Heart right ventricle (tissue), 16 donors: ENCODE results near the gene PEPD. TPM values are rescaled to one million over a fixed set of nuclear protein-coding genes. Genes with fewer than 3 reads are reported as not detected.

Experiments used
- ATAC-seq, 8 donors: fragments of 200-7000 bp; cut with Tn5 transposase; one replicate each; pipeline ENCODE4 v1.9.1; 2020; ENCODE audit warnings: mild to moderate bottlenecking in 8 of 8, moderate library complexity in 8 of 8, moderate number of reproducible peaks in 1 of 8
- DNase-seq, 2 donors: peaks; one replicate each; pipeline ENCODE4 v3.0.0-alpha.2; 2020
- H3K27ac ChIP-seq, 10 donors: fragments of 200-600 bp; sonication (generic) in 2 of 10; one replicate each; pipeline versions ENCODE4 v1.5.0 to v1.8.0; 2020 to 2022; ENCODE audit warnings: mild to moderate bottlenecking in 3 of 10
- H3K27me3 ChIP-seq, 7 donors: fragments of 200-600 bp; one replicate each; pipeline ENCODE4 v1.8.0; 2021 to 2022; ENCODE audit warnings: mild to moderate bottlenecking in 2 of 7
- H3K36me3 ChIP-seq, 9 donors: fragments of 200-600 bp; sonication (generic) in 1 of 9; one replicate each; pipeline versions ENCODE4 v1.5.0 to v1.8.0; 2020 to 2022; ENCODE audit warnings: mild to moderate bottlenecking in 2 of 9
- H3K4me1 ChIP-seq, 9 donors: fragments of 200-600 bp; sonication (generic) in 1 of 9; one replicate each; pipeline versions ENCODE4 v1.5.0 to v1.8.0; 2020 to 2022; ENCODE audit warnings: mild to moderate bottlenecking in 4 of 9
- H3K4me3 ChIP-seq, 10 donors: fragments of 200-600 bp; sonication (generic) in 2 of 10; one replicate each; pipeline versions ENCODE4 v1.5.0 to v1.8.0; 2020 to 2022; ENCODE audit warnings: mild to moderate bottlenecking in 7 of 10, moderate library complexity in 2 of 10
- H3K9me3 ChIP-seq, 11 donors: fragments of 200-600 bp in 10 of 11; sonication (generic) in 2 of 11; one replicate each; pipeline versions ENCODE4 v1.5.0 to v1.8.0; 2013 to 2022; ENCODE audit warnings: mild to moderate bottlenecking in 2 of 11, control low read depth in 1 of 11, moderate library complexity in 1 of 11
- CTCF ChIP-seq, 9 donors: fragments of 200-600 bp; sonication (generic) in 2 of 9; IDR thresholded peaks; one replicate each; pipeline versions ENCODE4 v1.5.0 to v1.8.0; 2021 to 2022; ENCODE audit warnings: antibody characterized with exemption in 9 of 9, mild to moderate bottlenecking in 5 of 9, moderate library complexity in 1 of 9
- WGBS, 2 donors: extraction: QIAGEN DNeasy Blood & Tissue Kit; methylation state at CpG; one replicate each; pipeline ENCODE4 v1.1.7; 2013; ENCODE audit warnings: inconsistent platforms in 1 of 2; 5-methylcytosine and 5-hydroxymethylcytosine counted together
- intact Hi-C, 10 donors: fragments of 100-400 bp; cut with DNase I; formaldehyde crosslinking; loops; one replicate each; pipeline versions ENCODE4 v1.11.1 to v1.14.2; 2022
- polyA plus RNA-seq, 2 donors: library from polyadenylated mRNA; stranded (reverse); fragments of 200-250 nt; gene quantifications; one replicate each; pipeline ENCODE4 v1.2.3, GENCODE V29; 2013
- total RNA-seq, 10 donors: library from RNA; stranded (reverse); fragmentation: NEBNext Ultra II Directional in 3 of 10; extraction: Animal tissue kit (Norgen Biotek cat#: 25700) in 3 of 10; gene quantifications; one replicate each; pipeline versions ENCODE4 v1.2.1 to v1.2.4, GENCODE V29; 2021 to 2023
- donor health status: Arrhythmogenic right ventricular cardiomyopathy.
- donor health status: ischemic (EF 13 %, LVEDD 7.1; RV severe dilation, severe dysfunction).
- donor health status: healthy with polysubstance abuse.
- donor health status: DM: no; HTN: yes; CAD: no.
- donor health status: DM: no; HTN: no; CAD: no.
- donor health status: ischemic (EF 25% LVEDD 6.9; RV normal size, moderate dysfunction).
- donor health status: ischemic (EF 25% LVEDD 5.7; RV mildly dilated, moderate dysfunction).
- donor health status: healthy.
- donor health status: DM: yes; HTN: yes; CAD: no.
- donor health status: Ischemic cardiomyopathy.
- donor health status: ischemic (EF 35%, LVEDD 5.7; RV mildly dilated, moderate dysfunction).
- donor health status: nonischemic (EF 11% LVEDD 7.7; RV severe dilation, severe dysfunction).
- donor health status: DM: yes; HTN: yes; CAD: no.
- donor health status: PGD.
- donor health status: ischemic (EF 29% LVEDD 5.4; RV normal size, mild dysfunction).
- donor health status: nonischemic (EF 23%, LVEDD 6.1; RV moderate dilation, normal function).

The PEPD gene
- total and polyA plus RNA-seq, 12 donors: 20.4 to 47.7 (median 26.8) TPM

- intact Hi-C loops: loop anchor here in 1 of 10 donors (10.0 kb wide), 1 partner anchor 908 kb away; no protein-coding TSS in a partner anchor
- WGBS, 2 donors: 94 to 95% methylated on average over 23 of the region's 23 CpGs
- H3K27ac ChIP-seq: no peak overlapping the region
- no peak for ATAC-seq
- no peak for TF ChIP-seq CTCF (IDR thresholded peaks at IDR 0.05)
- no peaks in the 10 kb centered on the region for H3K27me3 ChIP-seq
- DNase-seq: no peak
- H3K9me3 ChIP-seq: no peaks in the 10 kb centered on the region
- peaks cover 0 to 28% (median 16%) of the 10 kb centered on the region in 9 donors for H3K4me1 ChIP-seq
- H3K4me3 ChIP-seq: no peak overlapping the region
- peaks cover 0 to 40% (median 6%) of the 10 kb centered on the region in 9 donors for H3K36me3 ChIP-seq
Measured at GRCh38 chr19:33512580-33513137, 8.9 kb downstream of the PEPD start.

GRCh38 chr19:33512021-33512420 is 9.6 kb downstream of the PEPD start:
- Histone ChIP-seq H3K4me3 (no peak overlapping the region), H3K27ac (no peak overlapping the region), H3K9me3 (no peaks in the 10 kb centered on the region), H3K36me3 (peaks cover 0 to 40% (median 6%) of the 10 kb centered on the region in 9 donors), H3K27me3 (no peaks in the 10 kb centered on the region), H3K4me1 (peaks cover 0 to 34% (median 22%) of the 10 kb centered on the region in 9 donors)
- DNase-seq: no peak
- TF ChIP-seq CTCF (IDR thresholded peaks at IDR 0.05): no peak
- 95 to 98% methylated on average over 3 of the region's 3 CpGs for WGBS, 2 donors
- intact Hi-C loops: loop anchor here in 1 of 10 donors (10.0 kb wide), 1 partner anchor 907 kb away; no protein-coding TSS in a partner anchor
- ATAC-seq: no peak

- TF ChIP-seq CTCF (IDR thresholded peaks at IDR 0.05): no peak
- Histone ChIP-seq H3K27me3 (no peaks in the 10 kb centered on the region), H3K9me3 (no peaks in the 10 kb centered on the region), H3K4me3 (no peak overlapping the region), H3K27ac (no peak overlapping the region), H3K4me1 (peaks cover 0 to 34% (median 23%) of the 10 kb centered on the region in 9 donors), H3K36me3 (peaks cover 0 to 40% (median 6%) of the 10 kb centered on the region in 9 donors)
- 90 to 92% methylated on average over 13 of the region's 13 CpGs for WGBS, 2 donors
- intact Hi-C loops: loop anchor here in 1 of 10 donors (10.0 kb wide), 1 partner anchor 907 kb away; no protein-coding TSS in a partner anchor
- ATAC-seq: no peak
- DNase-seq: no peak
Measured at GRCh38 chr19:33511346-33511745, 10.2 kb downstream of the PEPD start.

- intact Hi-C loops: loop anchor here in 1 of 10 donors (10.0 kb wide), 1 partner anchor 906 kb away; no protein-coding TSS in a partner anchor
- Histone ChIP-seq H3K4me1 (peaks cover 0 to 34% (median 23%) of the 10 kb centered on the region in 9 donors), H3K4me3 (no peak overlapping the region), H3K36me3 (peaks cover 0 to 40% (median 6%) of the 10 kb centered on the region in 9 donors), H3K9me3 (no peaks in the 10 kb centered on the region), H3K27me3 (no peaks in the 10 kb centered on the region), H3K27ac (no peak overlapping the region)
- 91 to 95% methylated on average over 11 of the region's 11 CpGs for WGBS, 2 donors
- no peak for ATAC-seq
- no peak for DNase-seq
- TF ChIP-seq CTCF (IDR thresholded peaks at IDR 0.05): no peak
Measured at GRCh38 chr19:33510462-33511194, 11.0 kb downstream of the PEPD start.
